Activated naive CD4-positive, alpha-beta T cell treated with anti-CD3 and anti-CD28 coated beads, Interleukin-2, amount 50 U/mL, for 24 hours (primary cell): ENCODE measurements around the gene ZNF320.
"Not testable (repeated sequence)": the region's sequence is repeated elsewhere in the genome, so short reads cannot be mapped to it uniquely, and the experiment has no call there.

Source experiments
- H3K27ac Mint-ChIP-seq: one replicate; pipeline ENCODE4 v1.8.0; 2021; ENCODE audit warnings: mild to moderate bottlenecking, mixed read lengths
- H3K27me3 Mint-ChIP-seq: one replicate; pipeline ENCODE4 v1.8.0; 2021; ENCODE audit warnings: mixed read lengths
- H3K36me3 Mint-ChIP-seq: one replicate; pipeline ENCODE4 v1.8.0; 2021; ENCODE audit warnings: mixed read lengths
- H3K4me1 Mint-ChIP-seq: one replicate; pipeline ENCODE4 v1.8.0; 2021; ENCODE audit warnings: mixed read lengths
- H3K4me3 Mint-ChIP-seq: one replicate; pipeline ENCODE4 v1.8.0; 2021; ENCODE audit warnings: mild to moderate bottlenecking, mixed read lengths
- H3K9me3 Mint-ChIP-seq: one replicate; pipeline ENCODE4 v1.8.0; 2021; ENCODE audit warnings: mixed read lengths

The ZNF320 gene

DNA sequence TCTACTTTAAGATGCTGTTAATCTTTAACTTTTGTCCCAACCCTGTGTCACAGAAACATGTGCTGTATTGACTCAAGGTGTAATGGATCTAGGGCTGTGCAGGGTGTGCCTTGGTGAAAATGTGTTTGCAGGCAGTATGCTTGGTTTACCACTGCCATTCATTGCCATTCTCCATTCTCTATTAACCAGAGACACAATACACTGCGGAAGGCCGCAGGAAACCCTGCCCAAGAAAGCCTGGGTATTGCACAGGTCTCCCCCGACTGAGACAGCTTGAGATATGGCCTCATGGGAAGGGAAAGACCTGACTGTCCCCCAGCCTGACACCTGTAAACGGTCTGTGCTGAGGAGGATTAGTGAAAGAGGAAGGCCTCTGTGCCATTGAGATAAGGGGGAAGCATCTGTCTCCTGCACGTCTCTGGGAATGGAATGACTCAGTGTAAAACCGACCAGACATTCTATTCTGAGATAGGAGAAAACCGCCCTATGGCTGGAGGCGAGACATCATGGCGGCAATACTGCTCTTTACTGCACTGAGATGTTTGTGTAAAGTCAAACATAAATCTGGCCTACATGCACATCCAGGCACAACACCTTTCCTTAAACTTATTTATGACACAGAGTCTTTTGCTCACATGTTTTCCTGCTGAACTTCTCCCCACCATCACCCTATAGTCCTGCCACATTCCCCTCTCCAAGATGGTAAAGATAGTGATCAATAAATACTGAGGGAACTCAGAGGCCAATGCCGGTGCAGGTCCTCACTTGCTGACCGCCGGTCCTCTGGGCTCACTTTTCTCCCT, 38.9 kb upstream of the ZNF320 start:
- Mint-ChIP-seq H3K27ac (no peak overlapping the region), H3K4me3 (no peak overlapping the region), H3K27me3 (peaks cover 3% of the 10 kb centered on the region), H3K36me3 (peaks cover 32% of the 10 kb centered on the region), H3K4me1 (peaks cover 10% of the 10 kb centered on the region), H3K9me3 (peaks cover 12% of the 10 kb centered on the region)

DNA sequence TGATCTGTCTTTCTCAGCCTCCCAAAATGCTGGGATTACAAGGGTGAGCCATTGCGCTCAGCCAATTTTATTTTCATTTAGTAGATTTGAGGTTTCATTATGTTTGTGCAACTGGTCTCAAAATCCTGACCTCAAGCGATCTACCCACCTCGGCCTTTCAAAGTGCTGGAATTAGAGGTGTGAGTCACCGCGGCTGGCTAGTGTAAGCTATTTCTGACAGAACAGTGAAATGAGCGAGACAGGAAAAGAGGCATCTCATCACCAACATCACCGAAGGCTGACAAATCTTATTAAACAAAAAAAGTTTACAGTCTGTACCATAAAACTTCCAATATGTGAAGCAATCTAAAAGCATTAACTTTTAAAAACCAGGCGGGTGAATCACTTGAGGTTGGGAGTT, 38.0 kb upstream of the ZNF320 start:
- peaks cover 28% of the 10 kb centered on the region for H3K36me3 Mint-ChIP-seq
- H3K4me1 Mint-ChIP-seq = peaks cover 5% of the 10 kb centered on the region

DNA sequence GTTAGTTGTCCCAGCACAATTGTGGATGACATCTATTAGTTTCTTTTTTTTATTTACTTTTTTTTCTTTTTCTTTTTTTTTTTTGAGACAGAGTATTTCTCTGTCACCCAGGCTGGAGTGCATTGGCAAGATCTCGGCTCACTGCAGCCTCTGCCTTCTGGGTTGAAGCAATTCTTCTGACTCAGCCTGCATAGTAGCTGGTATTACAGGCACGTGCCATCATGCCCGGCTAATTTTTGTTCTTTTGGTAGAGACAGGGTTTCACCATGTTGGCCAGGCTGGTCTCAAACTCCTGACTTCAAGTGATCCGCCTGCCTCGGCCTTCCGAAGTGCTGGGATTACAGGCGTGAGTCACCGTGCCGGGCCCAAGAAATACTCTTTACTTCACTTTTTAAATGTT, 27.2 kb upstream of the ZNF320 start:
- H3K9me3 Mint-ChIP-seq, H3K27me3 Mint-ChIP-seq, H3K4me3 Mint-ChIP-seq, H3K27ac Mint-ChIP-seq: not testable (repeated sequence)
- peaks cover 23% of the 10 kb centered on the region for H3K36me3 Mint-ChIP-seq
- peaks cover 17% of the 10 kb centered on the region for H3K4me1 Mint-ChIP-seq

More for the DNA sequence above, 38.0 kb upstream of the ZNF320 start:
- Mint-ChIP-seq H3K4me3 (no peak overlapping the region), H3K27ac (no peak overlapping the region), H3K27me3 (no peaks in the 10 kb centered on the region), H3K9me3 (peaks cover 8% of the 10 kb centered on the region)

DNA sequence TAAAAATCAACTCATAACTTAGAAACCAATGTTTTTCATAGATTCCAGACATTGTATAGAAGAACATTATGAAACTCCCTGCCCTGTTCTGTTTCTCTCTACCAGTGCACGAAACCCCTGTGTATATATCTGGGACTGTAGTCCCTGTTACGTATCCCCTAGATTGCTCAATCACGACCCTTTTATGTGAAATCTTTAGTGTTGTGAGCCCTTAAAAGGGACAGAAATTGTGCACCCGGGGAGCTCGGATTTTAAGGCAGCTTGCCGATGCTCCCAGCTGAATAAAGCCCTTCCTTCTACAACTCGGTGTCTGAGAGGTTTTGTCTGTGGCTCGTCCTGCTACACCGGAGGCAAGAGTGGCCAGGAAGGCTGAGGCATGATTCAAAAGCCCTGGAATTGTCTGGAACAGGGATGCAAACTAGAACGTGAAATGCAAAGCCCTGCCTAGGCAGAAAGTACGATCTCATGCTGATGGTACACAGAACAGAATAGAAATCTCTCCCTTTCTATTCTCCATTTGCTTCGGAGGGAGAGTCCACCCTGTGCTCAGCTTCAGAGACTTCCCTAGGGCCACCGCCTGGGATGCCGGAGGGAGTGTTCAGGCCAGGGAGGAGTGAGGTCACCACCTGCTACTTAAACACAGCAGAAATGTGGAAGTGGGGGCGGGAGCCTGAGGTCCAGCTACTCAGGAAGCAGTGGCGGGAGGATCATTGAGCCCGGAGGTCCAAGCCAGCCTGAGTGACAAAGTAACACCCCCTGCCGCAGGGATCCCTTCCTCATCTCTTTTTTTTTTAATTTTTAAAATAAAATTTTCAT, 26.6 kb upstream of the ZNF320 start:
- H3K27ac Mint-ChIP-seq = no peak overlapping the region
- H3K4me3 Mint-ChIP-seq = peak overlapping the region; percentile 87
- H3K36me3 Mint-ChIP-seq = peaks cover 19% of the 10 kb centered on the region
- peaks cover 5% of the 10 kb centered on the region for H3K9me3 Mint-ChIP-seq
- peaks cover 17% of the 10 kb centered on the region for H3K4me1 Mint-ChIP-seq
- H3K27me3 Mint-ChIP-seq = peaks cover 3% of the 10 kb centered on the region

DNA sequence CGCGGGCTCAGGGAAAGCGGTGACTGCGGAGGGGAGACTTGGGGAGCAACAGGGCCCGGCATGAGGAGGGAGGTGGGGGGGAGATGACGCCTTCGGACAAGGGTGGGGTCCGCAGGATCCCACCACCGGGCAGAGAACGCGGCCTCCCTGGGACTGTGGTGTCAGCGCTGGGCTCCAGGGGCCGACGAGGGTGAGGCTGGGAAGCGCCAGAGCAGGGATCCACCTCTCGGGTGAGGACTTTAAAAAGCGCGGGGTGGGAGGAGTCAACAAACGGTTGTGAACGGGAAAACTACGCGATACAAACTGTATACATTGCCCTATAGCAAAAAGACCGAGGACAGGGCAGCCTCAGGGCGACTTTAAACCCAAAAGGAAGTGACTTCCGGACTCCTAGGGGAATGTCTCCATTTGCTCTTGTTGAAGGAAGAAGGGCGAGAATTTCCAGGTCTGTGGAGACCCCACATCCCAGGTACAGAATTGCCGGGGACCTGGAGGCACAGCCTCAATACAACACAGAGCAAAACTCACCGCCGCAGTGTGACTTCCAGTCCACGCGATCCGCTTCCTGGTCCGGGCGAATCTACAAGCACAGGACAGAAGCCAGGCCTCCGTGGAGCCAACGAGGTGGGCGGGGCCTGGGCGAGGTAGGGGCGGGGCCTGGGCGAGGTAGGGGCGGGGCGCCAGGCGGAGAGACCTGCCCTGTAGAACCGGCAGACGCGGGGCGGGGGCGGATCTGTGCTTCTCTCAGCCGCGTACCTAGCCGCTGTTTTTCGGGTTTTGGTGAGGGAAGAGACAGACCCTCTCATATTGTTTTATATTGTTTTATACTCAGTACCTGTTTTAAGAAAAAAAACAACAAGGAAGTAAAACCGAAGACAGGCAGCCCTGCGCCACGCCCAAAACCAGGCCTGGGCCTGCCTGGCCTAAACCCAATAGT, 25.7 kb upstream of the ZNF320 start, which contains the start of gene ZNF888:
Gene ZNF888, minus strand, starts transcription at position 588 of the 937 bp plus-strand sequence. CDS start 5,555 bp downstream, outside the sequence.
- Mint-ChIP-seq H3K27ac (peak within 1 kb of the TSS; percentile 53), H3K9me3 (no peaks in the 10 kb centered on the region), H3K36me3 (peaks cover 12% of the 10 kb centered on the region), H3K4me1 (peaks cover 17% of the 10 kb centered on the region), H3K4me3 (peak within 1 kb of the TSS; percentile 87), H3K27me3 (peaks cover 3% of the 10 kb centered on the region)

DNA sequence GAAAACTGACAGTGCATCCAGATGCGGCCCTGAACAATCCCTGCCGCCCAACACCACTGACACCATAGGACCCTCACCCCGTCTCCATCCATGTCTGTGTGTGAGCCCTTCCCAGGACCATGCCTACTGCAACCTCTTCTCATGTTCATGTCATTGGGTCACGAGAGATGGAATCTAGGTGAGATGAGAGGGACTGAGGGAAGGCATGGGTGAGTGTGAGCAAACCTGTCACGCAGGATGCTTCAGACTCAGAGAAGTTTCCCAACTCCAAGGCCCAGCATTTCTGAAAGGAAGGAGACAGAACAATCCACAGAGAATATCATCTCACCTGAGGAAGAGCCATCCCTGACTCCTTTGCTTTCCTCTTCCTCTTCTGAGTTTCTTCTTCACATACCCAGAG, 20.1 kb upstream of the ZNF320 start:
- Mint-ChIP-seq H3K27me3 (peaks cover 1% of the 10 kb centered on the region), H3K36me3 (peaks cover 33% of the 10 kb centered on the region), H3K4me3 (no peak overlapping the region), H3K9me3 (peaks cover 5% of the 10 kb centered on the region), H3K27ac (no peak overlapping the region), H3K4me1 (peaks cover 5% of the 10 kb centered on the region)

DNA sequence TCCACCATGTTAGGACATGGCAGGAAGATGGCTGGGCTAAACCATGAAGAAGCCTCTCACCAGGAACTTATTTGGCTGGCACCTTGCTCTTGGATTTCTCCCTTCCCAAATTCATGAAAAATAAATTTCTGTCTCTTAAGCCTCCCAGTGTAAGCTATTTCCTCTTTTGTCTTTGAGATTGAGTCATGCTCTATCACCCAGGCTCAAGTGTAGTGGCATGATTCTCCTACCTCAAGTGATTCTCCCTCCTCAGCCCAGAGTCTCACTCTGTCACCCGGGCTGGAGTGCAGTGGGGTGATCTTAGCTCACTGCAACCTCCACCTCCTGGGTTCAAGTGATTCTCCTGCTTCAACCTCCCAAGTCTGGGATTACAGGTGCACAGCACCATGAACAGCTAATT, 13.2 kb upstream of the ZNF320 start:
- H3K27me3 Mint-ChIP-seq = no peaks in the 10 kb centered on the region
- H3K27ac Mint-ChIP-seq = no peak overlapping the region
- no peaks in the 10 kb centered on the region for H3K4me1 Mint-ChIP-seq
- H3K4me3 Mint-ChIP-seq = no peak overlapping the region
- H3K9me3 Mint-ChIP-seq = peaks cover 28% of the 10 kb centered on the region
- peaks cover 46% of the 10 kb centered on the region for H3K36me3 Mint-ChIP-seq

DNA sequence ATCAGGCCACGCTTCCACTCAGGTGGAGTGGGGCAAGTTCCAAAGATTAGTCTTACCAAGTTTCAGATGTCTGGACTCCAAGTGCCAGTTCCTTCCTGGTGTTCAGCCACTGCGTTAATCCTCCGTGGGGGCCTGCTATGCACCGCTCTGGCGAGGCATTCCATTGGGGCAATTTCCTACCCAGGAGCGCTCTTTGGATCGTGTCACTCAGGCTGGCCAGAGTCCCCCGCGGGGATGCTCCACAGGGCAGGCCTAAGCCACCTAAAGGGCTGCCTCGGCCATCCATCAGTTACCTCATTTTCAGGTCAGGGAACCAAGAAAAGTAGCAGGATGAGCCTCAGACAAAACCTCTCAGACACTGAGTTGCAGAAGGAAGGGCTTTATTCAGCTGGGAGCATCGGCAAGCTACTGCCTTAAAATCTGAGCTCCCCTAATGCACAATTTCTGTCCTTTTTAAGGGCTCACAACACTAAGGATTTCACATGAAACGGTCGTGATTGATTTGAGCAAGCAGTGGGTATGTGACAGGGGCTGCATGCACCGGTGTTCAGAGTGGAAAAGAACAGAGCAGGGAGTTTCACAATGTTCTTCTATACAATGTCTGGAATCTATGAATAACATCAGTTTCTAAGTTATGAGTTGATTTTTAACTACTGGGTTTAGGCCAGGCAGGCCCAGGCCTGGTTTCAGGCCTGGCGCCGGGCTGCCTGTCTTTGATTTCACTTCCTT, 6.8 kb upstream of the ZNF320 start:
- H3K36me3 Mint-ChIP-seq = peaks cover 28% of the 10 kb centered on the region
- H3K27me3 Mint-ChIP-seq, H3K4me3 Mint-ChIP-seq, H3K27ac Mint-ChIP-seq, H3K4me1 Mint-ChIP-seq: not testable (repeated sequence)
- H3K9me3 Mint-ChIP-seq = peaks cover 27% of the 10 kb centered on the region

DNA sequence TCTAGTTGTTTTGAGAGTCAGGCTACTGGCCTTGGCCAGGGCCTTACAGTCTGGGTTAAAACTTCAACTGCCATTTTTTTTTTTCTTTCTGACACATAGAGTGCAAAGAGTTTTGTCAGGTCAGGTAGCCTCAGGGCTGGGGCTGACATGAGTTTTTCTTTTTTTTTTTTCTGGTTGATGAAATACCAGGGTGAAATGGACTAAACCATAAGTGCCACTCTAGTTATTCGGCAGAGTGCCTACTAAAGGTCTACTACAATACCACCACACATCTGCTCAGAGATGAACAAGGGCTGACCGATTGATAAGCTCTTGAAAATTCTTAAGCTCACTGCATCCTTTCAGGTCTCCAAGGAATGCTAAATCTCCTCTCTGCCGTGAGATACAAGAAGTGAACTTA, 4.4 kb upstream of the ZNF320 start:
- H3K27me3 Mint-ChIP-seq = no peaks in the 10 kb centered on the region
- H3K36me3 Mint-ChIP-seq = peaks cover 22% of the 10 kb centered on the region
- no peak overlapping the region for H3K4me3 Mint-ChIP-seq
- H3K27ac Mint-ChIP-seq = no peak overlapping the region
- peaks cover 7% of the 10 kb centered on the region for H3K4me1 Mint-ChIP-seq
- H3K9me3 Mint-ChIP-seq = peaks cover 25% of the 10 kb centered on the region

DNA sequence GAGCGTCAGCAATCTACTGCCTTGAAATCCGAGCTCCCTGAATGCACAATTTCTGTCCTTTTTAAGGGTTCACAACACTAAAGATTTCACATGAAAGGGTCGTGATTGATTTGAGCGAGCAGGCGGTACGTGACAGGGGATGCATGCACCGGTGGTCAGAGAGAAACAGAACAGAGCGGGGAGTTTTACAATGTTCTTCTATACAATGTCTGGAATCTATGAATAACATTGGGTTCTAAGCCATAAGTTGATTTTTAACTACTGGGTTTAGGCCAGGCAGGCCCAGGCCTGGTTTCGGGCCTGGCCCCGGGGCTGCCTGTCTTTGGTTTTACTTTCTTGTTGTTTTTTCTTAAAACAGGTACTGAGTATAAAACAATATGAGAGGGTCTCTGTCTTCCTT, 1.2 kb upstream of the ZNF320 start:
- H3K4me3 Mint-ChIP-seq = peak overlapping the region; percentile 51
- peaks cover 11% of the 10 kb centered on the region for H3K9me3 Mint-ChIP-seq
- H3K36me3 Mint-ChIP-seq = peaks cover 23% of the 10 kb centered on the region
- peaks cover 14% of the 10 kb centered on the region for H3K4me1 Mint-ChIP-seq
- not testable (repeated sequence) for H3K27me3 Mint-ChIP-seq, H3K27ac Mint-ChIP-seq

DNA sequence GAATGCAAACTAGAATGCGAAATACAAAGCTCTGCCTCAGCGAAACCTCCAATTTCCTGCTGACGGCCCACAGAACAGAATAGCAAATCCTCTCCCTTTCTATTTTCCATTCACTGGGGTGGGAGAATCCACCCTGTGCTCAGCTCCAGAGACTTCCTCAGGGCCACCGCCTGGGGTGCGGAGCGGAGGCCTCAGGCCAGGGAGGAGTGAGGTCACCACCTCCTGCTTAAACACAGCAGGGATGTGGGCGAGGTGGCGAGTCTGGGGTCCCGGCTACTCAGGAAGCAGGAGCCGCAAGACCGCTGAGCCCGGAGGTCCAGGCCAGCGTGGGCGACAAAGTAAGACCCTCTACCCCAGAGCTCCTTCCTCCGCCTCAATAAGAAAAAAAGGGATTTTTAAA, 666 bp upstream of the ZNF320 start:
- Mint-ChIP-seq H3K36me3 (peaks cover 25% of the 10 kb centered on the region), H3K27me3 (no peaks in the 10 kb centered on the region), H3K27ac (no peak overlapping the region), H3K4me3 (peak overlapping the region; percentile 89), H3K9me3 (peaks cover 11% of the 10 kb centered on the region), H3K4me1 (peaks cover 14% of the 10 kb centered on the region)

DNA sequence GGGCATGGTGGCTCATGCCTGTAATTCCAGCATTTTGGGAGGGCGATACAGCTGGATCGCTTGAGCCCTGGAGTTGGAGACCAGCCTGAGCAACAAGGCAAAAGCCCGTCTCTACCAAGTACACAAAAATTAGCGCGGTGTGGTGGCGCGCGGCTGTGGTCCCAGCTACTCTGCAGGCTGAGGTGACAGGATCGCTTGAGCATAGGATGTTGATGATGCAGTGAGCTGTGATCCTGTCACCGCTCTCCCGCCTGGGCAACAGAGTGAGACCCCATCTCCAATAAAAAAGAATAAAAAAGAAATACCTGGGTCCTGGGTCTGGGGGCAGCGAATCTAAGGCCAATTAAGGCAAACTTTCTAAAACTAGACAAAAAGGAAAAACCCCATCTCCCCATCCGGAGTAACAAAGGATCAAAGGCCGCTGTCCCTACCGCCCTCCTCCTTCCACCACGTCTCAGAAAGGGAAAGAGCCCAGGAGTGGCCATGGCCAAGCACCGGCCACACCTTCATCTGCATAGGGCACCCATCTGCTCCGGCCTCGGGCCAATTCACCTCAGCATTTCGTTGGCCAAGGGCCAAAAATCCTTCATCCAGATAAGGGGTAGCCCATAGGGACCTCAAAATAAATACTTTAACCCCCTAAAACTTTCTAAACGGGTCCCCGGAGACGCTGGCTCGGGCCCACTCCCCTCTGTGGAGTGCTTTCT, 851 bp downstream of the ZNF320 start:
- Mint-ChIP-seq H3K9me3 (peaks cover 15% of the 10 kb centered on the region), H3K36me3 (peaks cover 34% of the 10 kb centered on the region), H3K27ac (peak overlapping the region; percentile 30), H3K4me1 (peaks cover 20% of the 10 kb centered on the region), H3K27me3 (no peaks in the 10 kb centered on the region), H3K4me3 (peak overlapping the region; percentile 89)

DNA sequence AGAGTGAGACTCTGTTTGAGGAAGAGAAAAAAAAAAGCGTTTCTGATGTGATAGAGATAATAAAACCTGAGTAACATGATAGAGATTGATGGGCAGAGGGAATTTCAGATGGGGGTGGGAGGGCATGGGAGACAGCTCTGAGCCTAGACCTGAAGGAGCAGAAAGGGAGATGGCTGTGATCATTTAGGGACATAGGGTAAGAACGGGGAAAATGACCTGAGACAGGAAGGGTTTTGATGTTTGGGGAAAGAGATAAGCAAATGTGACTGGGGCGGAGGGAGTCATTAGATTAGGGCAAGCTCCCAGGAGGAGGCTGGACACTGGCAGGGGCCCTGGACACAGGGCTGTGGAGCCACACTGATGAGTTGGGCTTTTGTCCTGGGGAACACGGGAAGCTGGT, 6.1 kb downstream of the ZNF320 start:
- Mint-ChIP-seq H3K9me3 (peaks cover 9% of the 10 kb centered on the region), H3K27ac (no peak overlapping the region)

DNA sequence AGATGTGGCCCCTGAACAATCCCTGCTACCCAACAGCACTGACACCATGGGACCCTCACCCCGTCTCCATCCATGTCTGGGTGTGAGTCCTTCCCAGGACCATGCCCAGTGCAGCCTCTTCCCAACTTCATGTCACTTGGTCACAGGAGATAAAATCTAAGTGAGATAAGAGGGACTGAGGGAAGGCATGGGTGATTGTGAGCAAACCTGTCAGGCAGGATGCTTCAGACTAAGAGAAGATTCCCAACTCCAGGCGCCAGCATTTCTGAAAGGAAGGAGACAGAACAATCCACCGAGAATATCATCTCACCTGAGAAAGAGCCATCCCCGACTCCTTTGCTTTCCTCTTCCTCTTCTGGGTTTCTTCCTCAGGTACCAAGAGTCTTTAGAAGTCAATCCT, 7.5 kb downstream of the ZNF320 start:
- Mint-ChIP-seq H3K9me3 (peaks cover 12% of the 10 kb centered on the region), H3K4me1 (peaks cover 9% of the 10 kb centered on the region), H3K4me3 (no peak overlapping the region), H3K36me3 (peaks cover 62% of the 10 kb centered on the region), H3K27ac (no peak overlapping the region), H3K27me3 (no peaks in the 10 kb centered on the region)

More for the DNA sequence above, 6.1 kb downstream of the ZNF320 start:
- Mint-ChIP-seq H3K4me3 (no peak overlapping the region), H3K4me1 (peaks cover 9% of the 10 kb centered on the region), H3K27me3 (no peaks in the 10 kb centered on the region), H3K36me3 (peaks cover 61% of the 10 kb centered on the region)
